HUES6 (cell line): ENCODE measurements around the gene UBASH3B.

Experiments used
- H3K27ac ChIP-seq: 2 replicates; pipeline ENCODE4 v1.7.0; 2013; ENCODE audit warnings: low read depth, mild to moderate bottlenecking, low read length, inconsistent platforms
- H3K27me3 ChIP-seq: 2 replicates; pipeline ENCODE4 v1.6.1; 2013; ENCODE audit warnings: low read length; ENCODE audit not compliant: control insufficient read depth, insufficient read depth
- H3K36me3 ChIP-seq: 2 replicates; pipeline ENCODE4 v1.6.1; 2013; ENCODE audit warnings: low read length; ENCODE audit not compliant: control insufficient read depth, insufficient read depth
- H3K4me1 ChIP-seq: 2 replicates; pipeline ENCODE4 v1.6.1; 2013; ENCODE audit warnings: low read length; ENCODE audit not compliant: control insufficient read depth, insufficient read depth
- H3K4me3 ChIP-seq: 2 replicates; pipeline ENCODE4 v1.5.1; 2013; ENCODE audit warnings: low read depth, low read length
- H3K9ac ChIP-seq: one replicate; pipeline ENCODE4 v1.6.1; 2013; ENCODE audit warnings: mild to moderate bottlenecking, low read length
- H3K9me3 ChIP-seq: 2 replicates; pipeline ENCODE4 v1.6.1; 2013; ENCODE audit warnings: low read depth, low read length; ENCODE audit not compliant: control insufficient read depth, insufficient read depth

UBASH3B gene

GRCh38 chr11:122647736-122648275 is 7.7 kb upstream of the UBASH3B start:
- no peaks in the 10 kb centered on the region for H3K9me3 ChIP-seq
- H3K27ac ChIP-seq, result no peak overlapping the region
- no peak overlapping the region for H3K4me3 ChIP-seq

DNA sequence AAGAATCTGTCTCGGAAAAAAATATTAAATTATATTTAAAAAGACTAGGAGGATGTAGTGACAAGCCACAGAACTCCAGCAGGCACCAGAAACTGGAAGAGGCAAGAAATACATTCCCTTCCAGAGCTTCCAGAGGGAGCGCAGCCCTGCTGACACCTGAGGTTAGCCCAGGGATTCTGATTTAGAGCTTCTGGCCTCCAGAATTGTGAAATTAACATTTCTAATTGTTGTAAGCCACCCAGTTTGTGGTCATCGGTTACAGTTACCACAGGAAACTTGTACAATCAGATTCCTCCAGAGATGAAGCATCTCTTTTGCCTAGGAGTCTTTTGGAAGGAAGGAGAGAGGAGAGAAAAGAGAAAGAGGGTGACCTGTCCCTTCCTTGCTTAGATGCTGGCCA is 6.4 kb upstream of the UBASH3B start:
- H3K4me1 ChIP-seq, result no peaks in the 10 kb centered on the region
- no peak overlapping the region for H3K4me3 ChIP-seq
- no peak overlapping the region for H3K9ac ChIP-seq
- H3K36me3 ChIP-seq, result no peaks in the 10 kb centered on the region
- H3K27me3 ChIP-seq, result peaks cover 11% of the 10 kb centered on the region; the same call in 1 of the 2 replicates
- no peak overlapping the region for H3K27ac ChIP-seq
- H3K9me3 ChIP-seq, result no peaks in the 10 kb centered on the region

More at GRCh38 chr11:122647736-122648275, 7.7 kb upstream of the UBASH3B start:
- H3K4me1 ChIP-seq, result no peaks in the 10 kb centered on the region
- H3K27me3 ChIP-seq, result no peaks in the 10 kb centered on the region
- H3K9ac ChIP-seq, result no peak overlapping the region
- H3K36me3 ChIP-seq, result no peaks in the 10 kb centered on the region

- peaks cover 24% of the 10 kb centered on the region for H3K27me3 ChIP-seq
- H3K36me3 ChIP-seq, result no peaks in the 10 kb centered on the region
- no peaks in the 10 kb centered on the region for H3K9me3 ChIP-seq
- H3K9ac ChIP-seq, result no peak overlapping the region
- H3K4me1 ChIP-seq, result peaks cover 6% of the 10 kb centered on the region
- no peak overlapping the region for H3K4me3 ChIP-seq
- H3K27ac ChIP-seq, result no peak overlapping the region
These were observed 4.9 kb upstream of the UBASH3B start for GRCh38 chr11:122650619-122651018.

DNA sequence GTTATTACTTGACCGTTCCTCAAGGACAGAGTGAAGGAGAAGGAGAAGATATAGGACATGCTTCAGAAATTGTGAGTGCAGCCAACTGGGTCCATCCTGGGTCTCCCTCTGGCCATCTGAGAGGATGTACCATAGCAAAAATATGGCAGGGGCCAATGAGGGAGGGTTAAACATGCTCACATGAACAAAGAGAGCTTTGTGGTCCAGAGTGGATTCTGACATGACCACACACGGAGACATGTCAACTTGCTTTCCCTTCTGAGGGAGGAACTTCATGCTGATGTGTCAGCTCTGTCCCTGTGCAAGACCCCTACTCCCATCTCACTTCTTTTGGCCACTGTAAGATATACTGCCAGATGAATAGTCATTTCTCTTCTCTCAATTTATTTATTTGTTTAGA is 3.0 kb upstream of the UBASH3B start:
- no peak overlapping the region for H3K27ac ChIP-seq
- no peaks in the 10 kb centered on the region for H3K36me3 ChIP-seq
- H3K9me3 ChIP-seq, result no peaks in the 10 kb centered on the region
- peaks cover 7% of the 10 kb centered on the region for H3K4me1 ChIP-seq
- H3K27me3 ChIP-seq, result peaks cover 24% of the 10 kb centered on the region
- H3K9ac ChIP-seq, result no peak overlapping the region
- no peak overlapping the region for H3K4me3 ChIP-seq

GRCh38 chr11:122653916-122654585 is 1.5 kb upstream of the UBASH3B start:
- Histone ChIP-seq H3K27ac (no peak overlapping the region), H3K9ac (no peak overlapping the region), H3K4me1 (peaks cover 9% of the 10 kb centered on the region), H3K9me3 (peaks cover 4% of the 10 kb centered on the region; the same call in 1 of the 2 replicates), H3K4me3 (no peak overlapping the region), H3K36me3 (no peaks in the 10 kb centered on the region), H3K27me3 (peaks cover 24% of the 10 kb centered on the region)

DNA sequence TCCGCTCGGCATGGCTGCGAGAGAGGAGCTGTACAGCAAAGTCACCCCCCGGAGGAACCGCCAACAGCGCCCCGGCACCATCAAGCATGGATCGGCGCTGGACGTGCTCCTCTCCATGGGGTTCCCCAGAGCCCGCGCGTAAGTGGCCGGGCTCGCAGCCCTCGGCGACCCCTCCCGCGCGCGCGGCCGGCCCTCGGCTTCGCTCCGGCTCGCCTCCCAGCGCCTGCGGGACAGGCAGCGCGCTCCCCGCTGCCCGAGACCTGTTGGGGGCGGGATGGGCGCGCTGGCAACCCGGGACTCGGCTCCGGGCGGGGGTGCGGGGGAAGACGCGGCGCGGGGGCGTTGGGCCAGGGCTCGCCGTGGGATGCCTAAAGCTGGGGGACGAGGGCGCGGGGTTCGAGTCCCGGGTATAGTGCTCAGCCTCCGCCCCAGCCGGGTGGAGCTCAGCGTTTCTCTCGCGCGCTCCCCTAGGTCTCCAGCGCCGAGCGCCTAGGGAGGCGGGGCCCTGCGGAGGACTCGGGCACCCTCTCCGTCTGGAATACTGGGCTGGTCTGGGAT is 630 bp downstream of the UBASH3B start:
- peak overlapping the region; percentile 77 for H3K9ac ChIP-seq
- H3K4me1 ChIP-seq, result peaks cover 14% of the 10 kb centered on the region
- peaks cover 4% of the 10 kb centered on the region; the same call in 1 of the 2 replicates for H3K9me3 ChIP-seq
- no peaks in the 10 kb centered on the region for H3K36me3 ChIP-seq
- peak overlapping the region; percentile 89 for H3K4me3 ChIP-seq
- peaks cover 24% of the 10 kb centered on the region for H3K27me3 ChIP-seq
- no peak overlapping the region; the same call in 1 of the 2 replicates for H3K27ac ChIP-seq

DNA sequence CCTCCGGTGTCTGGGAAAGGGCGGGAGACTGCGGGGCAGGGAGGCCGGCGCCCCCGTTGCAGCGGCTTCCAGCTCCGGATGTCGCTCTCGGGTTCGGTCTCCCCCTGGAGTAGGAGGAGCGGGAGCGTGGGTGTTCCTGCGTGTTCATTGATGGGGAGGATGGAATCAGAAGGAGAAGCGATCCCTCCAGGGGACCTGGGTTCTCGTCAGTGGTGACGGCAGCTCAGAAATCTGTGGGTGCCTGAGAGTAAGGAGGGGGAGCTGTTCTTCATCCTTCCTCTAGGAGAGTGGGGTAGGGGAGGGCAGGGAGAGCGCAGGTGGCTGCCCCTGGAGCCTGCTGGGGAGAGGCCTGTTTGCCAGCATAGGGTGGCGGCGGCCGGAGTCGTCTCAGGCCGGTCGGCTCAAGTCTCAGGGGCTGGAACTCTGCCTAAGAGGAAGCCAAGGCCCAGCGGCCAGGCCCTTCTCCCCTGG is 1.1 kb downstream of the UBASH3B start:
- peaks cover 17% of the 10 kb centered on the region for H3K4me1 ChIP-seq
- peak overlapping the region; percentile 77 for H3K9ac ChIP-seq
- H3K36me3 ChIP-seq, result no peaks in the 10 kb centered on the region
- peaks cover 4% of the 10 kb centered on the region; the same call in 1 of the 2 replicates for H3K9me3 ChIP-seq
- H3K27ac ChIP-seq, result no peak overlapping the region
- peaks cover 24% of the 10 kb centered on the region for H3K27me3 ChIP-seq
- H3K4me3 ChIP-seq, result peak overlapping the region; percentile 89

- H3K36me3 ChIP-seq, result no peaks in the 10 kb centered on the region
- H3K4me1 ChIP-seq, result peaks cover 15% of the 10 kb centered on the region
- H3K27ac ChIP-seq, result no peak overlapping the region
- H3K9me3 ChIP-seq, result peaks cover 4% of the 10 kb centered on the region; the same call in 1 of the 2 replicates
- no peak overlapping the region for H3K4me3 ChIP-seq
- H3K9ac ChIP-seq, result no peak overlapping the region
- H3K27me3 ChIP-seq, result peaks cover 4% of the 10 kb centered on the region
These were observed 4.4 kb downstream of the UBASH3B start for GRCh38 chr11:122659676-122660554.

DNA sequence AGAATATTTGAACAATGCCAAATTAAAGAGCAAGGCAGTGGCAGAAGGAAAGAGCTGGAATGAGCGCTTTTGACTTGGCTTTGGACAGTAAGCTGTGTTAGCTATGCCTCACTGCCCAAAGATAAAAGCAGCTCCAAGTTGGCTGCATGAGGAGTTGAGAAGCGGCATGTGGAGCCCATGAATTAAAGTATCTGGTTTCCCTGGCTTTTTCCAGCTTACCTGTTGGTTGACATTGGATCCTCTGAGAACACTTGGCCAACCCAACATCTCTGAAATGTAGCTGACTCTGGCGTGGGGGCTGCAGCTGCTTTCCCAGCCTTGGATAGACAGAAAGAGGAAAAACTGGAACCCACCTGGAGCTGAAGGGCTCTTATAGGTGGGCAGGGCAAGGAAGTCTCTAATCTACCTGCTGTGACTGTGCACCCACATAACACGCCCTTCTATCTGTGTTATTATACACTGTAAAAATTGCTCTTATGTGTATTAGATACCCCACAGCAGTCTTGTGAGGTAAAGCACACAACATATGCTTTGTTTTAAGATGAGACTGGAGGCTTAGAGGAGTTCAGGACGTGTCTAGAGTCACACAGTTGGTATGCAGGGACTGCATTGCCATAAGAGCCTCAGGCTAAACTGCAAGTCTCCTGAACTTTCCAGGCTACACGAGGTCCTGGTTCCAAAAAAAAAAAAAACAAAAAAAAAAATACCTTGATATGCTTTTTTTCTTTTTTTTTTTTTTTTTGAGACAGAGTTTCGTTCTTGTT is 5.8 kb downstream of the UBASH3B start:
- H3K9ac ChIP-seq, result no peak overlapping the region
- H3K9me3 ChIP-seq, result peaks cover 4% of the 10 kb centered on the region; the same call in 1 of the 2 replicates
- no peaks in the 10 kb centered on the region for H3K36me3 ChIP-seq
- no peak overlapping the region for H3K27ac ChIP-seq
- H3K27me3 ChIP-seq, result no peaks in the 10 kb centered on the region
- H3K4me1 ChIP-seq, result peaks cover 15% of the 10 kb centered on the region; the same call in 1 of the 2 replicates
- no peak overlapping the region for H3K4me3 ChIP-seq

DNA sequence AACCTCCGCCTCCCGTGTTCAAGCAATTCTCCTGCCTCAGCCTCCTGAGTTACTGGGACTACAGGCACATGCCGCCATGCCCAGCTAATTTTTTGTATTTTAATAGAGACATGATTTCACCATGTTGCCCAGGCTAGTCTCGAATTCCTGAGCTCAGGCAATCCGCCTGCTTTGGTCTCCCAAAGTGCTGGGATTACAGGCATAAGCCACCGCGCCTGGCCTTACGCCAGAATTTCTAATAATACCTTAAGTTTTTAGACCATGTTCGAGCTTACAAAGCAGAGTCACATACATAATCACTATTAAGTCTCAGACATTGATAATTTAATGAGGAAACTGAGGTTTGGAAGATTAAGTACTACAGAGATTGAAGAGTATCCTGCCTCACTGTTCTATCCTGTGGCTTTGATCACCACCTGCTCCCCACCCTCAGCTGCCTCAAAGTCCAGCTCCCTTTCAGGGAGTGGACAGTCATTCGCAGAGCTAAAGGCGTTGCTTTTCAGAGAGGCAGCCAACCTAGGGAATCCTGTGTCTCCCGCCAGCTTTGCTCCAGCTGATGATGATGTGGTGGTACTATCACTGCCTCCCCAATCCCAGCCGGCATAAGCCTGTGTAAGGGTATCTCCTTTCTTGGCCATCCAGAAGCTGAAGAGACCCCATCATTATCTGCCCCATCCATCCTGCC is 7.7 kb downstream of the UBASH3B start:
- peaks cover 12% of the 10 kb centered on the region; the same call in 1 of the 2 replicates for H3K4me1 ChIP-seq
- H3K4me3 ChIP-seq, result no peak overlapping the region
- H3K9me3 ChIP-seq, result peaks cover 4% of the 10 kb centered on the region; the same call in 1 of the 2 replicates
- no peaks in the 10 kb centered on the region for H3K36me3 ChIP-seq
- H3K27ac ChIP-seq, result no peak overlapping the region
- H3K27me3 ChIP-seq, result no peaks in the 10 kb centered on the region
- no peak overlapping the region for H3K9ac ChIP-seq
